ENCODE data around the gene PRKCE.

GRCh38 chr2:45915523-45915922, 264.0 kb downstream of the PRKCE start:
- TF ChIP-seq CTCF (conservative IDR thresholded peaks at IDR 0.05; ENCODE audit: low read depth in 2 of 2): no peak
- TF ChIP-seq EZH2phosphoT487 (IDR thresholded peaks at IDR 0.05; ENCODE audit: unreplicated experiment): no peak
- TF ChIP-seq POLR2AphosphoS5 (IDR thresholded peaks at IDR 0.05; ENCODE audit: low read depth): no peak
- no peak for TF ChIP-seq EZH2 (IDR thresholded peaks at IDR 0.05; ENCODE audit: low read depth, unreplicated experiment)
- TF ChIP-seq CREB1 (CRISPR knock-in tag; IDR thresholded peaks at IDR 0.05; ENCODE audit: low read depth): no peak
- no peak for TF ChIP-seq ZNF331 (CRISPR knock-in tag; IDR thresholded peaks at IDR 0.05; ENCODE audit: low read depth)
- TF ChIP-seq REST (IDR thresholded peaks at IDR 0.05; ENCODE audit: unreplicated experiment): no peak
- no peak for TF ChIP-seq STAT1 (IDR thresholded peaks at IDR 0.05; ENCODE audit: unreplicated experiment)
